ENCODE results near the gene UBIAD1.

Gene UBIAD1

GRCh38 chr1:11320153-11320936 is 47.3 kb downstream of the UBIAD1 start:
- Mint-ChIP-seq H3K36me3 (ENCODE audit: low read depth) (no peaks in the 10 kb centered on the region), H3K27ac (no peak overlapping the region), H3K4me3 (no peak overlapping the region), H3K27me3 (ENCODE audit: low read depth) (peaks cover 62% of the 10 kb centered on the region), H3K4me1 (peaks cover 14% of the 10 kb centered on the region), H3K9me3 (no peaks in the 10 kb centered on the region)
- peak; percentile 53 to 74 (median 55) for TF ChIP-seq CTCF (IDR thresholded peaks at IDR 0.05; ENCODE audit: unreplicated experiment in 3 of 3)

GRCh38 chr1:11321656-11322491 is 48.9 kb downstream of the UBIAD1 start:
- Mint-ChIP-seq H3K4me3 (no peak overlapping the region), H3K27me3 (ENCODE audit: low read depth) (peaks cover 59% of the 10 kb centered on the region), H3K36me3 (ENCODE audit: low read depth) (no peaks in the 10 kb centered on the region), H3K9me3 (no peaks in the 10 kb centered on the region), H3K4me1 (peaks cover 10% of the 10 kb centered on the region), H3K27ac (no peak overlapping the region)
- no peak for TF ChIP-seq CTCF (IDR thresholded peaks at IDR 0.05; ENCODE audit: unreplicated experiment in 3 of 3)

- Mint-ChIP-seq H3K27me3 (ENCODE audit: low read depth) (peaks cover 54% of the 10 kb centered on the region), H3K36me3 (ENCODE audit: low read depth) (no peaks in the 10 kb centered on the region), H3K9me3 (no peaks in the 10 kb centered on the region), H3K4me1 (peaks cover 20% of the 10 kb centered on the region), H3K27ac (no peak overlapping the region), H3K4me3 (no peak overlapping the region)
- no peak for TF ChIP-seq CTCF (IDR thresholded peaks at IDR 0.05; ENCODE audit: unreplicated experiment in 3 of 3)
These were observed 51.7 kb downstream of the UBIAD1 start for GRCh38 chr1:11324567-11325165.

- TF ChIP-seq CTCF (IDR thresholded peaks at IDR 0.05; ENCODE audit: unreplicated experiment in 3 of 3): no peak
- H3K27me3 Mint-ChIP-seq (ENCODE audit: low read depth): peaks cover 50% of the 10 kb centered on the region
- H3K4me3 Mint-ChIP-seq: no peak overlapping the region
- no peaks in the 10 kb centered on the region for H3K36me3 Mint-ChIP-seq (ENCODE audit: low read depth)
- H3K4me1 Mint-ChIP-seq: peaks cover 22% of the 10 kb centered on the region
- H3K9me3 Mint-ChIP-seq: no peaks in the 10 kb centered on the region
- H3K27ac Mint-ChIP-seq: no peak overlapping the region
These were observed 53.1 kb downstream of the UBIAD1 start for GRCh38 chr1:11326070-11326469.

- no peak overlapping the region for H3K4me3 Mint-ChIP-seq
- H3K27ac Mint-ChIP-seq: no peak overlapping the region
- H3K9me3 Mint-ChIP-seq: no peaks in the 10 kb centered on the region
- peaks cover 38% of the 10 kb centered on the region for H3K27me3 Mint-ChIP-seq (ENCODE audit: low read depth)
- H3K36me3 Mint-ChIP-seq (ENCODE audit: low read depth): no peaks in the 10 kb centered on the region
- no peak for TF ChIP-seq CTCF (IDR thresholded peaks at IDR 0.05; ENCODE audit: unreplicated experiment in 3 of 3)
- H3K4me1 Mint-ChIP-seq: peaks cover 31% of the 10 kb centered on the region
These were observed 55.4 kb downstream of the UBIAD1 start for GRCh38 chr1:11328444-11328843.

Data from nephron (organoid).